A673 (cell line): Measurements from ENCODE around the gene GAK. TPM values are rescaled to one million over a fixed set of nuclear protein-coding genes. Genes with fewer than 3 reads are reported as not detected.
"Not testable (repeated sequence)": the region's sequence is repeated elsewhere in the genome, so short reads cannot be mapped to it uniquely, and the experiment has no call there.

Experiments
- Bru-seq: library from RNA; stranded (reverse); fragments of 400-500 nt; gene quantifications from one replicate; lab custom pipeline; 2021; lab: Mats Ljungman, UMichigan
- BruChase-seq, 2 experiments: library from RNA; stranded (reverse); fragments of 400-500 nt; gene quantifications; one replicate each; lab custom pipeline; 2021; lab: Mats Ljungman, UMichigan
- BruUV-seq: library from RNA; stranded (reverse); fragments of 400-500 nt; replicated peaks from 2 replicates; lab custom pipeline; 2021; lab: Mats Ljungman, UMichigan
- CTCF ChIA-PET: fragments of 300-600 bp; sonication (Branson Sonifier 250); formaldehyde crosslinking; loops from one replicate; lab custom pipeline; 2022; ENCODE audit warnings: antibody characterized with exemption; lab: Charles Lee
- POLR2A ChIA-PET: fragments of 300-600 bp; sonication (Branson Sonifier 250); formaldehyde crosslinking; loops from one replicate; lab custom pipeline; 2022; ENCODE audit warnings: antibody characterized with exemption; ENCODE audit not compliant: low non-redundant PET; lab: Charles Lee
- DNase-seq: peaks from one replicate; pipeline ENCODE4 v3.0.0-alpha.2; 2015; ENCODE audit warnings: low spot score
- H3K27ac ChIP-seq: fragments of 200-600 bp; sonication (generic); 2 replicates; pipeline ENCODE4 v1.5.1; 2016; ENCODE audit warnings: mixed run types, low read depth, mild to moderate bottlenecking, mixed read lengths, antibody characterized with exemption, low read length; ENCODE audit not compliant: poor library complexity, severe bottlenecking
- H3K27me3 ChIP-seq: fragments of 200-600 bp; sonication (generic); replicated peaks from 2 replicates; pipeline ENCODE4 v1.6.1; 2017; ENCODE audit warnings: mixed run types, low read depth, mild to moderate bottlenecking, mixed read lengths, antibody characterized with exemption, low read length; ENCODE audit not compliant: insufficient read depth, poor library complexity
- H3K36me3 ChIP-seq: fragments of 200-600 bp; sonication (generic); 2 replicates; pipeline ENCODE4 v1.6.1; 2016; ENCODE audit warnings: mixed run types, mild to moderate bottlenecking, mixed read lengths, antibody characterized with exemption, low read length; ENCODE audit not compliant: insufficient read depth, poor library complexity, severe bottlenecking
- H3K4me1 ChIP-seq: fragments of 200-600 bp; sonication (generic); 2 replicates; pipeline ENCODE4 v1.6.1; 2017; ENCODE audit warnings: mixed run types, mild to moderate bottlenecking, mixed read lengths, antibody characterized with exemption, low read length; ENCODE audit not compliant: insufficient read depth, poor library complexity, severe bottlenecking
- H3K4me3 ChIP-seq: fragments of 200-600 bp; sonication (generic); 2 replicates; pipeline ENCODE4 v1.5.1; 2016; ENCODE audit warnings: low read depth, mixed run types, mild to moderate bottlenecking, mixed read lengths, low read length; ENCODE audit not compliant: poor library complexity, severe bottlenecking
- H3K9me3 ChIP-seq: fragments of 200-600 bp; sonication (generic); 2 replicates; pipeline ENCODE4 v1.6.1; 2016; ENCODE audit warnings: mixed run types, low read depth, mild to moderate bottlenecking, mixed read lengths, antibody characterized with exemption, low read length; ENCODE audit not compliant: poor library complexity, severe bottlenecking
- CTCF ChIP-seq: fragments of 300-800, 200-600 bp; sonication (generic); conservative IDR thresholded peaks from 2 replicates; pipeline ENCODE4 v1.5.1; 2017; ENCODE audit warnings: low read depth, mild to moderate bottlenecking, antibody characterized with exemption, low read length, moderate library complexity, mixed read lengths
- EZH2 ChIP-seq: fragments of 200-600 bp; sonication (generic); IDR thresholded peaks from 2 replicates; pipeline ENCODE4 v1.6.1; 2017; ENCODE audit warnings: borderline replicate concordance, low read depth, mild to moderate bottlenecking, mixed read lengths, antibody characterized with exemption, low read length; ENCODE audit not compliant: poor library complexity, severe bottlenecking
- intact Hi-C: fragments of 100-400 bp; cut with micrococcal nuclease; formaldehyde crosslinking; loops from one replicate; pipeline ENCODE4 v1.10.0; 2022; ENCODE audit not compliant: unreplicated experiment
- long read RNA-seq: library from polyadenylated mRNA; stranded (forward); transcript quantifications from one replicate; pipeline ENCODE4 v2.0.0, GENCODE V29; 2022
- total RNA-seq: library from RNA; stranded (reverse); gene quantifications from 2 replicates; pipeline ENCODE4 v1.2.3, GENCODE V29; 2021

The GAK gene
- total RNA-seq (96.2 and 109 TPM in 2 replicates), Bru-seq, nascent RNA (percentile 59 among the genes with signal in this experiment), BruChase-seq, experiment 1, labeled RNA remaining after a 2-hour chase (percentile 66 among the genes with signal in this experiment), BruChase-seq, experiment 2, labeled RNA remaining after a 6-hour chase (percentile 80 among the genes with signal in this experiment)
- long read RNA-seq, full-length matches to known transcripts, result 23 of 108 reads
- long read RNA-seq, partial matches to known transcripts, result 21 of 108 reads
- long read RNA-seq, other reads (novel, unspliced or antisense), result 64 of 108 reads

DNA sequence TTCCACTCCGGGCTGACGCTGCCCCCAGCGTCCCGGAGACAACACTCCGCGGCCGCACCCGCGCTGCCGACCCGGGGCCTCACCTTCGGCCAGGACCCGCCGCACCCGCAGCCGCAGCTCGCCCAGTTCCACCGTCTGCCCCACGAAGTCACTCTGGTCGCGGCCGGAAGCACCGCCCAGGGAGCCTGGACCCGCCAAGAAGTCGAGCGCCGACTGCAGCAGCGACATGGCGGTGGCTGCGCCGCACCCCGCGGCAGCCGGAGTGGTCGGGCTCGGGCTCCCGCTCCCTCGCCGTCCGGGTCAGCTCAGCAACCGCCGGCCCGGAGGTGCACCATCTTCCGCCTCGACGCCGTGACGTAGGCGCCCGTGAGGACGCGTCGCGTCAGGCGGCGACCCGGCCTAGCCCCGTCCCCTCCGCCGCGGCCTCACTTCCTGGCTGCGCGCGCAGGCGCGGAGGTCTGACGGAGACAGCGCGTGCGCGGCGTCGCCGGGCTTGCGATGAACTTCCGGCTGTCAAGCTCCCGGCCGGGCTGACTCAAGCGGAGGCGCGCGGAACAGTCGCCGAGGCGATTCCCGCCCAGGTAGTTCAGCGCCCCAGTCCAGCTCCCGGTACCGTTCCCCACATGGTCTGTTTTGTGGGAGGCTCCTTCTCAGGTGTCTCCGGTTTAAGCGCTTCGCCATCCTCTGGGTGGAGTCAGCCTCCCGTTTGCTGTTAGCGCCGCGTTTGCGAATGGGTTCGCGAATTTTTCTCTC, at the start of gene GAK, which contains the start of gene TMEM175:
Gene GAK, minus strand, starts transcription at position 357 of the 753 bp plus-strand sequence. Its CDS starts 129 bp downstream, at position 228.
Gene TMEM175, plus strand, starts transcription at position 501 of the 753 bp plus-strand sequence. CDS start 15,280 bp downstream, outside the sequence.
- CTCF ChIA-PET, result no interaction called here
- no peaks in the 10 kb centered on the region for H3K9me3 ChIP-seq
- H3K4me1 ChIP-seq, result peaks cover 13% of the 10 kb centered on the region
- peak within 1 kb of the TSS; percentile 89 for H3K27ac ChIP-seq
- DNase-seq, result peak; percentile 97
- no peaks in the 10 kb centered on the region for H3K36me3 ChIP-seq
- H3K27me3 ChIP-seq, result no peaks in the 10 kb centered on the region
- intact Hi-C loops, result no loop called here
- BruUV-seq, result no TSS peak
- H3K4me3 ChIP-seq, result peak within 1 kb of the TSS; percentile 84
- POLR2A ChIA-PET, result interaction anchor here (0.6 kb wide), 1 partner anchor 24 kb away, joined by 3 read pairs; no protein-coding TSS in a partner anchor
- TF ChIP-seq EZH2 (no peak), CTCF (no peak)

- Histone ChIP-seq H3K36me3 (no peaks in the 10 kb centered on the region), H3K27me3 (no peaks in the 10 kb centered on the region), H3K9me3 (no peaks in the 10 kb centered on the region), H3K4me1 (peaks cover 8% of the 10 kb centered on the region), H3K4me3 (no peak overlapping the region), H3K27ac (peak overlapping the region; percentile 66)
- BruUV-seq, result no TSS peak
- DNase-seq, result no peak
- TF ChIP-seq EZH2, result no peak
- TF ChIP-seq CTCF, result no peak
- ChIA-PET CTCF (no interaction called here), POLR2A (no interaction called here)
- intact Hi-C loops, result no loop called here
Observed at GRCh38 chr4:978957-979701, 47.0 kb upstream of the GAK start.

- H3K4me3 ChIP-seq, CTCF ChIA-PET, H3K4me1 ChIP-seq, H3K27ac ChIP-seq, H3K9me3 ChIP-seq, POLR2A ChIA-PET, DNase-seq, BruUV-seq, H3K36me3 ChIP-seq, H3K27me3 ChIP-seq, intact Hi-C loops: not testable (repeated sequence)
Observed at GRCh38 chr4:976016-976415, 43.9 kb upstream of the GAK start.
